ENCODE results near the gene ANAPC15. TPM values are rescaled to one million over a fixed set of nuclear protein-coding genes. Genes with fewer than 3 reads are reported as not detected.

Gene ANAPC15
- total RNA-seq, 2 experiments from 2014 or later: 48.8 to 52.5 TPM

DNA sequence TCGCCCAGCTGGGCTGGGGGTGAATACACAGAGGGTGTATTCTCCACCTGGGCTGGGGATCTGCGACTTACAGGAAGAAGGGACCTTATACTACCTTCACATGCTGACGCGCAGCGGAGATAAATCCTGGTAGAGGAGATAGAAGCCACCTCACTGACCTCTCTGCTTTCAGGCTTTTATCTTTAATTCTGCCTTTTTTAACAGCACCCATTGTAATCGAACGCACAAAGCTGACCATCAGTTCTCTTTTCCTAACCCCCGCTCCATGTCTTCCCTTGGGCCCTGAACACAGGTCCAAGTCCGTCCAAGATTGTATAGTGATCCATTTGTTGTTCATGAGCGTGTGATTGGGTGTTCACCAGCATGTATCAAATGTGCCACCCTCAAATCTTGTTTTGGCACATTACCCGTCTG is 8.7 kb downstream of the ANAPC15 start:
- TF ChIP-seq, protein P1, sequence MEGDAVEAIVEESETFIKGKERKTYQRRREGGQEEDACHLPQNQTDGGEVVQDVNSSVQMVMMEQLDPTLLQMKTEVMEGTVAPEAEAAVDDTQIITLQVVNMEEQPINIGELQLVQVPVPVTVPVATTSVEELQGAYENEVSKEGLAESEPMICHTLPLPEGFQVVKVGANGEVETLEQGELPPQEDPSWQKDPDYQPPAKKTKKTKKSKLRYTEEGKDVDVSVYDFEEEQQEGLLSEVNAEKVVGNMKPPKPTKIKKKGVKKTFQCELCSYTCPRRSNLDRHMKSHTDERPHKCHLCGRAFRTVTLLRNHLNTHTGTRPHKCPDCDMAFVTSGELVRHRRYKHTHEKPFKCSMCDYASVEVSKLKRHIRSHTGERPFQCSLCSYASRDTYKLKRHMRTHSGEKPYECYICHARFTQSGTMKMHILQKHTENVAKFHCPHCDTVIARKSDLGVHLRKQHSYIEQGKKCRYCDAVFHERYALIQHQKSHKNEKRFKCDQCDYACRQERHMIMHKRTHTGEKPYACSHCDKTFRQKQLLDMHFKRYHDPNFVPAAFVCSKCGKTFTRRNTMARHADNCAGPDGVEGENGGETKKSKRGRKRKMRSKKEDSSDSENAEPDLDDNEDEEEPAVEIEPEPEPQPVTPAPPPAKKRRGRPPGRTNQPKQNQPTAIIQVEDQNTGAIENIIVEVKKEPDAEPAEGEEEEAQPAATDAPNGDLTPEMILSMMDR (IDR thresholded peaks at IDR 0.05): no peak
- Histone ChIP-seq H3K9me3 (ENCODE audit: control insufficient read depth in 1 of 2, insufficient read depth in 1 of 2, low read length in 2 of 2) (no peaks in the 10 kb centered on the region), H3K4me1 (ENCODE audit: insufficient read depth, low read length) (peaks cover 34% of the 10 kb centered on the region), H3K27me3 (ENCODE audit: control insufficient read depth in 1 of 2, insufficient read depth in 2 of 2, low read length in 2 of 2) (no peaks in the 10 kb centered on the region), H3K4me3 (ENCODE audit: low read length) (peak overlapping the region; percentile 93), H3K27ac (ENCODE audit: low read depth in 1 of 2, low read length in 2 of 2) (peak overlapping the region; percentile 79 to 92), H3K36me3 (ENCODE audit: insufficient read depth, low read length) (peaks cover 20% of the 10 kb centered on the region)
- H3K4me1 Mint-ChIP-seq (ENCODE audit: low read depth): peaks cover 49% of the 10 kb centered on the region
- intact Hi-C loops (cut with DNase I, micrococcal nuclease): loop anchor here (1.0 to 10.0 kb wide), 4 partner anchors 9 to 309 kb away; partner anchors contain the start of genes ANAPC15 (in 2 of the 2), LRRC51 (in 1 of the 2), NUMA1 (in 1 of the 2) and RNF121 (in 1 of the 2)
- no peak for ATAC-seq (ENCODE audit: poor library complexity)
- H3K9me3 Mint-ChIP-seq: no peaks in the 10 kb centered on the region
- ChIA-PET CTCF (no interaction called here), POLR2A (interaction anchor here (4.3 kb wide), 1 partner anchor 9 kb away, joined by 19 read pairs; the partner anchor contains the start of gene ANAPC15)
- peak overlapping the region; percentile 91 for H3K4me3 Mint-ChIP-seq
- peaks cover 51% of the 10 kb centered on the region for H3K36me3 Mint-ChIP-seq (ENCODE audit: low read depth)
- no peak for DNase-seq
- no peaks in the 10 kb centered on the region for H3K27me3 Mint-ChIP-seq
- H3K27ac Mint-ChIP-seq: peak overlapping the region; percentile 98

DNA sequence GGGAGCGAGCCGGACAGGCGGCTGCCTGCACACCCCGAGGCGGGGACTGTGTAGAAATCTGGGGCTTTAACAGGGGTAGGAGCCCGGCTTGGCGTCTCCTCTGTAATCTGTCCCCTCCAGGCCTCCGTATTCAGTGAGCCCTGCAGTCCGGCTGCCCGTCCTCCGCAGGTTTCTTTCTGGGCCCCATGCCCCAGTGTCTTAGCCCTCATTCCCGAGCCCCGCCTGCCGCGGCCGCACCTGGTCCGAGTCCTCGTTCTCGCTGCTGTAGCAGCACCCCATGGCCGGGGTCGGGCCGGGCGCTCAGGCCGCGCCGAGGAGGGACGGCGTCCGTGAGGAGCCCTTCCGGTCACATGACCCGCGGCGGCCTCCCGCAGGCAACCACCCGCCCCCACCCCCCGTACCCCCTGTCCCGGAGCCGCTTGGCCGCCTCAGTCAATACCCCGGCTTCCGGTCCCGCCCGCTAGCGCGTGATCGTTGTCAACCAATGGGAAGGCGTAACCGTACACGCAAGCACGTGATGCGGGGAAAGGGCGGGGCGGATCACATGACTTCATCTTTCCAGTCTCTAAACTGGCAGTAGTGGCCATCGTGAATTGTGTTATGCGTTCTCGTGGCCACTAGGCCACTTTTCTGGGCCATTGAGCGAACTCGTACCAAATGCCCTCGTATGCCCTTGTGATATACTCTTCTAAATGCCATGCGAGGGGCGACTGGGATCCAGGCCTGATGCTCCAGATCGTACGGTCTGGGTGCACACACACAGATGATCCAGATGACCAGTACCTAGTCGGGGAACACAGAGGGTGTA is 9.3 kb downstream of the ANAPC15 start, which contains the start of gene LAMTOR1:
LAMTOR1 (minus strand) TSS at position 352 of the 808 bp plus-strand sequence; CDS start at position 279, 73 bp downstream.
- intact Hi-C loops (cut with DNase I, micrococcal nuclease): loop anchor here (1.0 to 10.0 kb wide), 3 partner anchors 9 to 308 kb away; partner anchors contain the start of genes ANAPC15 (in 2 of the 2), LRRC51 (in 1 of the 2) and NUMA1 (in 1 of the 2)
- no peaks in the 10 kb centered on the region for H3K9me3 ChIP-seq (ENCODE audit: control insufficient read depth in 1 of 2, insufficient read depth in 1 of 2, low read length in 2 of 2)
- no peaks in the 10 kb centered on the region for H3K27me3 Mint-ChIP-seq
- no peaks in the 10 kb centered on the region for H3K27me3 ChIP-seq (ENCODE audit: control insufficient read depth in 1 of 2, insufficient read depth in 2 of 2, low read length in 2 of 2)
- CTCF ChIA-PET: interaction anchor here (3.8 to 8.4 kb wide), 2 partner anchors 12 to 78 kb away, joined by 21 to 33 read pairs; no protein-coding TSS in a partner anchor
- TF ChIP-seq, protein P1 (IDR thresholded peaks at IDR 0.05): peak; percentile 36
- H3K4me3 Mint-ChIP-seq: peak within 1 kb of the TSS; percentile 91
- H3K9me3 Mint-ChIP-seq: no peaks in the 10 kb centered on the region
- peaks cover 57% of the 10 kb centered on the region for H3K36me3 Mint-ChIP-seq (ENCODE audit: low read depth)
- peak within 1 kb of the TSS; percentile 93 for H3K4me3 ChIP-seq (ENCODE audit: low read length)
- H3K4me1 ChIP-seq (ENCODE audit: insufficient read depth, low read length): peaks cover 34% of the 10 kb centered on the region
- H3K36me3 ChIP-seq (ENCODE audit: insufficient read depth, low read length): peaks cover 26% of the 10 kb centered on the region
- peak within 1 kb of the TSS; percentile 88 to 93 for H3K27ac ChIP-seq (ENCODE audit: low read depth in 1 of 2, low read length in 2 of 2)
- POLR2A ChIA-PET: interaction anchor here (1.1 to 4.3 kb wide), 4 partner anchors 9 to 175 kb away, joined by 4 to 19 read pairs (median 8); partner anchors contain the start of genes ANAPC15, RNF121 and XNDC1N
- peak within 1 kb of the TSS; percentile 98 for H3K27ac Mint-ChIP-seq
- DNase-seq: peak; percentile 94 to 98 (median 97)
- H3K4me1 Mint-ChIP-seq (ENCODE audit: low read depth): peaks cover 49% of the 10 kb centered on the region
- ATAC-seq (ENCODE audit: poor library complexity): peak; percentile 95

DNA sequence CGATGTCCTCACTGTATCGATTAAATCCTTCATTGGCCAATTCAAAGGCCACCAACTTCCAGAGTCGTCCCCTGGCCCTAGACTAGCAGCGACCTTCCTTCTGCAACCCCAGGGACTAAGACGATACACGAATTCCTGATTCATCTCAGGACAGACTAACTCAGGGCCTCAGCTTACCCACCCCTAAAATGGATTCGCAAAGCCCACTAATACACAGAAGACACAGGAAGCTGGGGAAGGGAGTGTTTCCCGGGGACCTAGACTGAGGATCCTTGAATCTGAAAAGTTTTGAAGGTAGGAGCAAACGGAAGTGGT is 9.9 kb downstream of the ANAPC15 start:
- peaks cover 34% of the 10 kb centered on the region for H3K4me1 ChIP-seq (ENCODE audit: insufficient read depth, low read length)
- CTCF ChIA-PET: interaction anchor here (1.3 to 8.4 kb wide), 3 partner anchors 12 to 77 kb away, joined by 3 to 33 read pairs (median 21); no protein-coding TSS in a partner anchor

More for the DNA sequence above, 9.9 kb downstream of the ANAPC15 start:
- peak overlapping the region; percentile 88 to 93 for H3K27ac ChIP-seq (ENCODE audit: low read depth in 1 of 2, low read length in 2 of 2)
- DNase-seq (no peak), ATAC-seq (ENCODE audit: poor library complexity) (no peak)
- intact Hi-C loops (cut with DNase I, micrococcal nuclease): loop anchor here in 1 of 2 experiments (10.0 kb wide), 1 partner anchor 308 kb away; no protein-coding TSS in a partner anchor
- Mint-ChIP-seq H3K9me3 (no peaks in the 10 kb centered on the region), H3K4me1 (ENCODE audit: low read depth) (peaks cover 49% of the 10 kb centered on the region), H3K27me3 (no peaks in the 10 kb centered on the region), H3K36me3 (ENCODE audit: low read depth) (peaks cover 58% of the 10 kb centered on the region), H3K27ac (peak overlapping the region; percentile 98), H3K4me3 (peak overlapping the region; percentile 91)
- H3K27me3 ChIP-seq (ENCODE audit: control insufficient read depth in 1 of 2, insufficient read depth in 2 of 2, low read length in 2 of 2): no peaks in the 10 kb centered on the region
- POLR2A ChIA-PET: interaction anchor here (0.7 to 4.3 kb wide), 5 partner anchors 10 to 174 kb away, joined by 3 to 19 read pairs (median 6); partner anchors contain the start of genes ANAPC15, RNF121 and XNDC1N
- peaks cover 27% of the 10 kb centered on the region for H3K36me3 ChIP-seq (ENCODE audit: insufficient read depth, low read length)
- TF ChIP-seq, protein P1 (IDR thresholded peaks at IDR 0.05): no peak
- peak overlapping the region; percentile 93 for H3K4me3 ChIP-seq (ENCODE audit: low read length)
- no peaks in the 10 kb centered on the region for H3K9me3 ChIP-seq (ENCODE audit: control insufficient read depth in 1 of 2, insufficient read depth in 1 of 2, low read length in 2 of 2)

All from CD4-positive, alpha-beta T cell (primary cell).